GM21576 (cell line): ENCODE data around the gene OR4D9.
"Not testable (repeated sequence)": the region's sequence is repeated elsewhere in the genome, so short reads cannot be mapped to it uniquely, and the experiment has no call there.

Experiments used
- ATAC-seq: cut with Tn5 transposase; IDR thresholded peaks from one replicate; pipeline ENCODE4 v1.9.1; 2021; ENCODE audit warnings: mild to moderate bottlenecking, moderate library complexity; ENCODE audit not compliant: unreplicated experiment

OR4D9 gene

GRCh38 chr11:59510941-59511589, at the start of gene OR4D9:
Gene OR4D9, plus strand, starts transcription at chr11:59511539. Its CDS starts 3,374 bp downstream, at chr11:59514913.
- ATAC-seq: no peak

GRCh38 chr11:59463190-59463641, 48.1 kb upstream of the OR4D9 start:
- no peak for ATAC-seq

GRCh38 chr11:59473015-59473414, 38.3 kb upstream of the OR4D9 start, which contains the start of gene OR4D10:
Gene OR4D10, plus strand, starts transcription at chr11:59473315. Its CDS starts 4,115 bp downstream, at chr11:59477430.
- no peak for ATAC-seq

GRCh38 chr11:59475176-59475575, 36.2 kb upstream of the OR4D9 start:
- no peak for ATAC-seq

GRCh38 chr11:59479906-59480305, 31.4 kb upstream of the OR4D9 start:
- ATAC-seq: no peak

- ATAC-seq: no peak
Measured at GRCh38 chr11:59480359-59480758, 31.0 kb upstream of the OR4D9 start.

- no peak for ATAC-seq
Measured at GRCh38 chr11:59501931-59502330, 9.4 kb upstream of the OR4D9 start.

GRCh38 chr11:59503276-59503675, 8.1 kb upstream of the OR4D9 start, which contains the start of gene OR4D11:
Gene OR4D11, plus strand, starts transcription at chr11:59503576. Its CDS starts 0 bp downstream, at chr11:59503576.
- ATAC-seq: no peak

- no peak for ATAC-seq
Measured at GRCh38 chr11:59511675-59512074, 336 bp downstream of the OR4D9 start.

GRCh38 chr11:59520139-59520538, 8.8 kb downstream of the OR4D9 start:
- ATAC-seq: not testable (repeated sequence)

GRCh38 chr11:59520741-59521140, 9.4 kb downstream of the OR4D9 start:
- ATAC-seq: no peak

- no peak for ATAC-seq
Measured at GRCh38 chr11:59523541-59523940, 12.2 kb downstream of the OR4D9 start.

GRCh38 chr11:59528711-59529110, 17.4 kb downstream of the OR4D9 start:
- no peak for ATAC-seq

GRCh38 chr11:59532620-59533019, 21.3 kb downstream of the OR4D9 start:
- no peak for ATAC-seq

- ATAC-seq: no peak
Measured at GRCh38 chr11:59534676-59535075, 23.3 kb downstream of the OR4D9 start.

GRCh38 chr11:59542142-59542810, 30.9 kb downstream of the OR4D9 start:
- no peak for ATAC-seq

- ATAC-seq: not testable (repeated sequence)
Measured at GRCh38 chr11:59543713-59544112, 32.4 kb downstream of the OR4D9 start.

GRCh38 chr11:59544869-59545178, 33.5 kb downstream of the OR4D9 start:
- no peak for ATAC-seq

- no peak for ATAC-seq
Measured at GRCh38 chr11:59545179-59546020, 34.1 kb downstream of the OR4D9 start.

- ATAC-seq: not testable (repeated sequence)
Measured at GRCh38 chr11:59547605-59548308, 36.4 kb downstream of the OR4D9 start.

- ATAC-seq: no peak
Measured at GRCh38 chr11:59548309-59548656, 36.9 kb downstream of the OR4D9 start.
